GM18517 (cell line): ENCODE results near the gene NVL.

Experiments
- ATAC-seq: cut with Tn5 transposase; IDR thresholded peaks from one replicate; pipeline ENCODE4 v1.9.1; 2021; ENCODE audit warnings: mild to moderate bottlenecking, moderate library complexity; ENCODE audit not compliant: unreplicated experiment

Gene NVL

GRCh38 chr1:224289396-224289795 is 40.6 kb downstream of the NVL start:
- ATAC-seq, result no peak

GRCh38 chr1:224287714-224288113 is 42.3 kb downstream of the NVL start:
- ATAC-seq, result no peak

- ATAC-seq, result no peak
Observed at GRCh38 chr1:224282140-224282539, 47.8 kb downstream of the NVL start.

- no peak for ATAC-seq
Observed at GRCh38 chr1:224276771-224277487, 53.0 kb downstream of the NVL start.

GRCh38 chr1:224274970-224275626 is 54.9 kb downstream of the NVL start:
- no peak for ATAC-seq

GRCh38 chr1:224273641-224274040 is 56.3 kb downstream of the NVL start:
- ATAC-seq, result no peak

- ATAC-seq, result no peak
Observed at GRCh38 chr1:224271106-224271505, 58.9 kb downstream of the NVL start.

- no peak for ATAC-seq
Observed at GRCh38 chr1:224267925-224268324, 62.0 kb downstream of the NVL start.

GRCh38 chr1:224266915-224267856 is 62.8 kb downstream of the NVL start:
- ATAC-seq, result no peak

- ATAC-seq, result no peak
Observed at GRCh38 chr1:224266105-224266914, 63.7 kb downstream of the NVL start.

- no peak for ATAC-seq
Observed at GRCh38 chr1:224264321-224264720, 65.7 kb downstream of the NVL start.

- ATAC-seq, result no peak
Observed at GRCh38 chr1:224262373-224263054, 67.5 kb downstream of the NVL start.

GRCh38 chr1:224259986-224260385 is 70.0 kb downstream of the NVL start:
- no peak for ATAC-seq

- no peak for ATAC-seq
Observed at GRCh38 chr1:224258351-224258750, 71.6 kb downstream of the NVL start.

- ATAC-seq, result no peak
Observed at GRCh38 chr1:224256640-224257039, 73.3 kb downstream of the NVL start.

- no peak for ATAC-seq
Observed at GRCh38 chr1:224253721-224254120, 76.3 kb downstream of the NVL start.

GRCh38 chr1:224252479-224252878 is 77.5 kb downstream of the NVL start:
- no peak for ATAC-seq

- no peak for ATAC-seq
Observed at GRCh38 chr1:224251741-224252146, 78.2 kb downstream of the NVL start.

- no peak for ATAC-seq
Observed at GRCh38 chr1:224245188-224245587, 84.8 kb downstream of the NVL start.

GRCh38 chr1:224238756-224239155 is 91.2 kb downstream of the NVL start:
- ATAC-seq, result no peak
